NT2/D1 (cell line): ENCODE measurements around the gene CFAP70.

ENCODE experiments used
- DNase-seq: peaks from one replicate; pipeline ENCODE4 v3.0.0-alpha.2; 2011; ENCODE audit warnings: low read depth, low spot score
- H3K27me3 ChIP-seq: 2 replicates; pipeline ENCODE4 v1.6.0; 2011; ENCODE audit warnings: mild to moderate bottlenecking; ENCODE audit not compliant: insufficient read length, insufficient read depth
- H3K36me3 ChIP-seq: 2 replicates; pipeline ENCODE4 v1.6.1; 2011; ENCODE audit warnings: mild to moderate bottlenecking, low read length, mixed read lengths; ENCODE audit not compliant: insufficient read depth, insufficient read length
- H3K4me1 ChIP-seq: 2 replicates; pipeline ENCODE4 v1.5.1; 2011; ENCODE audit not compliant: insufficient read depth, insufficient read length
- H3K4me3 ChIP-seq: 2 replicates; pipeline ENCODE4 v1.5.1; 2011; ENCODE audit warnings: low read depth; ENCODE audit not compliant: insufficient read length
- H3K9ac ChIP-seq: 2 replicates; pipeline ENCODE4 v1.6.0; 2011; ENCODE audit warnings: low read depth; ENCODE audit not compliant: insufficient read length
- H3K9me3 ChIP-seq: 2 replicates; pipeline ENCODE4 v1.5.1; 2011; ENCODE audit warnings: mild to moderate bottlenecking, low read length; ENCODE audit not compliant: insufficient read depth
- SUZ12 ChIP-seq: IDR thresholded peaks from 2 replicates; pipeline ENCODE4 v1.6.1; 2011; ENCODE audit not compliant: insufficient read length, insufficient read depth; ENCODE audit errors: extremely low read depth
- YY1 ChIP-seq: IDR thresholded peaks from 2 replicates; pipeline ENCODE4 v1.6.1; 2011; ENCODE audit not compliant: insufficient read length, insufficient read depth
- ZNF274 ChIP-seq: IDR thresholded peaks from 2 replicates; pipeline ENCODE4 v1.6.1; 2011; ENCODE audit warnings: mild to moderate bottlenecking, low read depth, low read length

The CFAP70 gene

GRCh38 chr10:73252445-73253224 lies 106.0 kb downstream of the CFAP70 start, which contains the start of gene MRPS16:
Gene MRPS16, minus strand, starts transcription at chr10:73252644. Its CDS starts 162 bp downstream, at chr10:73252482.
- Histone ChIP-seq H3K27me3 (no peaks in the 10 kb centered on the region), H3K36me3 (peaks cover 38% of the 10 kb centered on the region), H3K4me3 (peak within 1 kb of the TSS; percentile 97), H3K9ac (peak within 1 kb of the TSS; percentile 98), H3K9me3 (no peaks in the 10 kb centered on the region), H3K4me1 (no peaks in the 10 kb centered on the region)
- DNase-seq: peak; percentile 93
- no peak for TF ChIP-seq SUZ12

- H3K4me3 ChIP-seq: peak overlapping the region; percentile 97
Measured at GRCh38 chr10:73251683-73252444, 106.8 kb downstream of the CFAP70 start.

DNA sequence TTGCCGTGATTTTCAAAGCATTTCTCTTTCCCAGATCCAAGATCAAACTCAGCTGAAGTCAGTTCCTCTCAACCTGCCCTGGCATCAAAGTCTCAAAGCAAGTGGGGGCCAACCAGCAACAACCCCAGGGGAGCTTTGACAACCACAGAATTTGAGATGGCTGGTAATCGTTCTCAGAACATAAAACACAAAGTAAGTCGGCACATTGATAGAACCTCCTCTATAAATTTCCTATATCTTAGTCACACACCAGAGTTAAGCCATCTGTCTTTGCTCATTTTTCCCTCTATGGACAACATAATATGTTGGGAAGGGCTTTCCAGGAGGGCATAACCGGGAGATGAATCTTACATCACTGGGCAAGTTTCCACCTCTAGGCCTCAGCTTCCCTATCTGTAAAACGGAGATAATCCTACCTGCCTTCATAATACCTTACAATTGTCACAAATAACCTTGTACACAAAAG lies 110.4 kb downstream of the CFAP70 start:
- Histone ChIP-seq H3K9ac (no peak overlapping the region), H3K4me3 (no peak overlapping the region), H3K27me3 (no peaks in the 10 kb centered on the region), H3K36me3 (peaks cover 69% of the 10 kb centered on the region), H3K9me3 (no peaks in the 10 kb centered on the region), H3K4me1 (peaks cover 2% of the 10 kb centered on the region)
- no peak for DNase-seq
- TF ChIP-seq YY1 (no peak), ZNF274 (no peak), SUZ12 (no peak)

More at GRCh38 chr10:73251683-73252444, 106.8 kb downstream of the CFAP70 start:
- Histone ChIP-seq H3K27me3 (no peaks in the 10 kb centered on the region), H3K36me3 (peaks cover 40% of the 10 kb centered on the region), H3K4me1 (no peaks in the 10 kb centered on the region), H3K9ac (peak overlapping the region; percentile 98), H3K9me3 (no peaks in the 10 kb centered on the region)
- TF ChIP-seq SUZ12 (no peak), ZNF274 (no peak), YY1 (no peak)
- no peak for DNase-seq

GRCh38 chr10:73247509-73248258 lies 111.0 kb downstream of the CFAP70 start:
- DNase-seq: no peak
- no peaks in the 10 kb centered on the region for H3K9me3 ChIP-seq
- peaks cover 2% of the 10 kb centered on the region for H3K4me1 ChIP-seq
- peaks cover 75% of the 10 kb centered on the region for H3K36me3 ChIP-seq
- H3K4me3 ChIP-seq: peak overlapping the region; percentile 87
- H3K9ac ChIP-seq: peak overlapping the region; percentile 65
- no peak for TF ChIP-seq SUZ12
- TF ChIP-seq YY1: no peak
- TF ChIP-seq ZNF274: no peak
- no peaks in the 10 kb centered on the region for H3K27me3 ChIP-seq

GRCh38 chr10:73246646-73247508 lies 111.8 kb downstream of the CFAP70 start, which contains the start of gene DNAJC9:
Gene DNAJC9, minus strand, starts transcription at chr10:73247255. Its CDS starts 66 bp downstream, at chr10:73247189.
- DNase-seq: peak; percentile 89
- peaks cover 2% of the 10 kb centered on the region for H3K4me1 ChIP-seq
- H3K9me3 ChIP-seq: no peaks in the 10 kb centered on the region
- TF ChIP-seq ZNF274 (no peak), YY1 (no peak), SUZ12 (no peak)
- H3K36me3 ChIP-seq: peaks cover 82% of the 10 kb centered on the region
- H3K9ac ChIP-seq: peak within 1 kb of the TSS; percentile 95
- H3K4me3 ChIP-seq: peak within 1 kb of the TSS; percentile 87
- H3K27me3 ChIP-seq: no peaks in the 10 kb centered on the region

DNA sequence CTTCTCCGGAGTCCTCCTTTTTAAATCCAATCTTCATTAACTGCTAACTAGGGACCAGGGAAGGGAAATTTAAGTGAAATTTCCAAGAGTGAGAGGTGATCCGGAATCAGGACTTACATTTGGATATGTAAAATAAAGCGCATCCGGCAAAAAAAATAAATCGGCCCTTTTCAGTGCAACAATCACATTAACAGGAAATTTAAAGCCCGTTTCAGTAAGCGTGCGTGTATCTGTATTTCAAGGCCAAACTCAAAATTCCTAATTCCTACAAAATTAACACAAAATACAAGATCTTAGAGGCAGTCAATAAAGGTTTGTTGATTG lies 112.4 kb downstream of the CFAP70 start:
- no peak for TF ChIP-seq YY1
- no peak for TF ChIP-seq SUZ12
- no peak for TF ChIP-seq ZNF274
- Histone ChIP-seq H3K4me3 (peak overlapping the region; percentile 87), H3K27me3 (no peaks in the 10 kb centered on the region), H3K9ac (peak overlapping the region; percentile 95), H3K4me1 (peaks cover 2% of the 10 kb centered on the region), H3K36me3 (peaks cover 82% of the 10 kb centered on the region), H3K9me3 (no peaks in the 10 kb centered on the region)
- no peak for DNase-seq
